ENCODE measurements around the gene IFNB1. TPM values are rescaled to one million over a fixed set of nuclear protein-coding genes. Genes with fewer than 3 reads are reported as not detected.

Gene IFNB1
- not detected in 2 replicates for total RNA-seq (2014; rRNA removed; shearing (Covaris generic))

DNA sequence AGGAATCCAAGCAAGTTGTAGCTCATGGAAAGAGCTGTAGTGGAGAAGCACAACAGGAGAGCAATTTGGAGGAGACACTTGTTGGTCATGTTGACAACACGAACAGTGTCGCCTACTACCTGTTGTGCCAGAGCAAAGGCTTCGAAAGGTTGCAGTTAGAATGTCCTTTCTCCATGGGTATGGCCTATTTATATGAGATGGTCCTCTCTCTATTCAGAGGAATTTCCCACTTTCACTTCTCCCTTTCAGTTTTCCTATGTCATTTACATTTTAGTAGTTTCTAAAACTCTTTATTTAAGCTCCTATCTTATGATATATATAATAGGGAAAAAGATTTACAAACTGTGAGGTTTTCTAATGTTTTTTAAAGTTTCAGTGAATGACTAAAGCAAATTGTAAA lies at the start of gene IFNB1:
IFNB1 (minus strand) TSS at position 162 of the 400 bp plus-strand sequence; CDS start at position 89, 73 bp downstream.
- DNase-seq (ENCODE audit: low spot score), result no peak

DNA sequence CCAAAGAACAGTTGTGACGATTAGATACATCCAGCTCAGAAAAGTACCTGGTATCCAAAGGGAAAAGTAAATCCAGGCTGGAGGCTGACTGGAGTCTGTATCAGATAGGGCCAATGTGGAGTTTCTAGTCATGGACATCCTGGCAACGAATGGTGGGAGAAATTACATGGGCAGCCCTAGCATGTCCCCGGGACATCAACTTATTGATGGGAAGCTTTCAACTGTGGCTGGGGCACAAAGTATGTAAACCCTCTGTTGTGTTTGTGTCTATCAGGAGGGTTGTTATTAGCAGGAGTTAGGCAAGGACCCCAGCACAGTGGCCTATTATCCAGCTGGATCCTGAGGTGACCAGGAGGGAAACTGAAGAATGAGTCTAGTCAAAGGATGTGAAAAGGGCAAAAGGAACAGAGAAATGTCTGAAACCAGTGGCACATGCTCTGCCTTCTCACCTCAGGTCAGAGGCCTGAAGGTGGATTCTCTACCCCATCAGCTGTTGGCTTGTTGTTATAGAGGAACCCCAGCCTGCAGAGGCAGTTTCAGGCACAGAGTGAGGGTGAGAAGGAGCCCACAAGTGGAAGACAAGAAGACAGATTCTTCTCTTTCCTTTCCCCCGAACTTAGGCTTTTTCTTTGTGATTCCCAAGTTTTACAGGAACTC lies 44.0 kb upstream of the IFNB1 start:
- DNase-seq (ENCODE audit: low spot score), result no peak

DNA sequence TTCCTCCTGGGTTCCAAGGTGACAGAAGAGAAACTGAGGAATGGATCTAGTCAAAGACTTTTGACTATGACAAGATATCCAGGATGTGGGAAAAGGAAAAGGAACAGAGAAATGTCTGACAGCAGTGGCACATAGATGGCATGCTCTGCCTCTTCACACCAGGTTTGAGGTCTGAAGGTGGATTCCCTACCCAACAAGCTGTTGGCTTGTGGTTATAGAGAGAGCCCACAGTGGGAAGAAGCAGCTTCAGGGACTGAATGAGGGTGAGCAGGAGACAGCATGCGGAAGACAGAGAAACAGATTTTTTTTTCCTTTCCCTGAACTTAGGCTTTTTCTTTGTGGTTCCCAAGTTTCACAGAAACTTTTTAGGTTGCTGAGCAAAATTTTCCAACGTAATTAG lies 43.3 kb upstream of the IFNB1 start:
- no peak for DNase-seq (ENCODE audit: low spot score)

DNA sequence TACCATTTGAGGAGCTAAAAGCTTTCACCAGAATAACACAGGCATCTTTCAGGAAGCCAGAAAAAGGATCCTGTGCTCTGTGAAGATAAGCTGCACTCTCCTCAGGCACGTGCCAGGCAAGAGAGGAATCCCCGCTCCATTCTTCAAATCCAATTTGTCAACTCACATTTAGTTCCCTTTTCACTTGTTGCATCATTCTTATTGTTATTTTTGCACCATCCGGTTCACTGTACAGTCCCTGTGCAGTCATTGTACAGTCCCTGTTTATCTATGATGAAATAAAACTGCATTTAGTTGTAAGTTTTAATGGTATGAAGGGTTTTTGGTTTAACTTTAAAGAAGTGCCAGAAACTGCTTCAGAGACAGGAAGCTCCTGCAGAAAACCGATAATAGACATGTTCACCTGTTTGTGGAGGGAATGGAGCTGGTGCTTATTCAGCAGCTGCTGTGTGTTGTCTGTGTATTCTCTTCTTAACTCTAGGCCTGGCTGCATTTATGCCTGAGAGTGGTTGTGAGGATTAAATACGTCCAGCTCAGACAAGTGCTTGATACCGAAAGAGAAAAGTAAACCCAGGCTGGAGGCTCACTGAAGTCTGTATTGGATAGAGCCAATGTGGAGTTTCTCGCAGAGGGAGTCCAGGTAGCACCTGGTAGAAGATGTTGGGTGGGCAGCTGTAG lies 41.5 kb upstream of the IFNB1 start:
- DNase-seq (ENCODE audit: low spot score), result no peak

DNA sequence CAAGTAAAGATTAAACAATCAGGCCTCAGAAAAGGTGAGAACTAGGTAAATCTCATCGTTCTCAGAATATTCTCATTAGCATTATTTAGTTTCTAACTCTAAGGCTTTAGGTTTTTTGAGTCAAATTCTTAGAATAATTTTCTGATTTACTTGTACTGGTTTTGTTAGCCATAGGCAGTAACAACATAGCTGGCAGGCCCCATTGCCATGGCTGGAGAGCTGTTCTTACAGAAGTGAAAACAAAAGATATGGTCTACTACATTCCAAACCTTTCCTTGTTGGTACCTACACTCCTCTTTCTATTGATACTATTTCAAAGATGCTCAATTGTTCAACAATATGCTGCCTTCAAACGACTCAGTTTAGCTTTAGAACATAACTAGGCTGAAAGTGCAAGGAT lies 36.6 kb upstream of the IFNB1 start:
- no peak for DNase-seq (ENCODE audit: low spot score)

DNA sequence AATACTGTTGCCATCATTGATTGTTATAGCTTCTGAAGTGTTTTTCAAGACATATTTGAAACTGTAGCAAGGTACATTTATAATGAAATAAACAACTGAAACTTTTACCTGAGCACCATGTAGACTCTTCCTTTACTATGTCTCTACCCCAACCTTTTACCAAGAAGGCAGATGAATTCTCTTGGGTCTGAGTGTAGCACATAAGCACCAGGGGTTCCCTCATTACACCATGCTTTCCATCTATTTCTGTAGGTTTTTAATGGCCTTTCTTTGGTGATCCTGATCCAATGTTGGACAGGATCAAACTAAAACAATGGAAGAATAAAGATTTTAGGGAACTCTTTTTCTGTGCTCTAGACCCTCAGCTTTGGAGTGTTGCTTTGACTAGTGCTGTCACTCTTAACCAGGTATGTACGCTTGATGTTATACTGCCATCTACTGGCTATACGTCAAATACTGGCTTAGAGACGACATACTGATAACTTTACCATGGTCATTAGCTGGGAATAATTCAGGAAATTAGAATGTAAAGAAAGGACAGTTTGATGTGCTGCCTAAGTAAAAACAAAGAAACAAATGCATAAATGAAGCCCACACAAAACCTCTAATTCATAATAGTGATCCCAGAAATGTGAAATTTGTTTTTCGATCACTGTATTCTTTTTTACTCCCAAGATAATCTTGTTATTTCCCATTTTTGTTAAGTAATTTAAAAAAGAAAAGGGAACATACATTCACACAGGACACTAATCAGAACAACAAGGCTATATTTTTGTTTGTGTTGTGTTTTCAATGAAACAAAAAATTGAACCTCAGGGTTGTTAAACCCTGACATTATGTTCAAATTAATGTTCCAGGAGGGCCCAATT lies 33.2 kb upstream of the IFNB1 start:
- DNase-seq (ENCODE audit: low spot score), result peak; percentile 84

DNA sequence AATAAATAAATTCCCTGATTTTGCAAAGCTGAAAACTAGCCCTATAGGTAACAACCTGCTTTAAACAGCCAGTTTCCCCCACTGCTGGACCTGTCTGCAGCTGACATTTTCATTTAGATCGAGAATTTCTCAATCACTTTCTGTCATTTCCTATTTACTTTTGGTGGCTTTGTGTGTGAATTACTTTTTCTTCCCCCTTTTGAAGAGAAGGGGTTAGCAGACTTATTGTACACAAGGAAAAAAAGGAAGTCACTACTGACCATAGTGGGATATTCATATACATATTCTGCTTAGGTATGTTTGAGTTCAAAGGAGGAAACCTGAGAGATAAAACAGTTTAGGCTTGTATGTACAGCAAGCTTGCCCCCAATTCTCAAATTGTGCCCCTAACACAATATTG lies 27.0 kb upstream of the IFNB1 start:
- no peak for DNase-seq (ENCODE audit: low spot score)

DNA sequence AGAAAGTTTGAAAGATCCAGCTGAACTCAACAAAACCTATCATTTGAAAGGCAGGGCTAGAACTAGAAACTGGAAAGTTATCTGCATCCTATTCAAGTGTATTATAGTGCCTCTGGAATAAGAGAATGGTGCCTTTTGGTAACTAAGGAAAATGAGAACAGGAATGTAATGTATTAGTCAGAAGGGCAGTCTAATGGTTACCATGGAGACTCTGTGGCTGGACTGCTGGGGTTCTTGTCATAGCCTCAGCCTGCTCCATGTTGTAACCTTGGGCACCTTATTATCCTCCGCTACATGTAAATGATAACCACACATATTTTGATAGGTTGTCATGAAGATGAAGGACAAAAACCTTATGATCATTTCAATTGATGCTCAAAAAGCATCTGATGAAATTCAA lies 24.6 kb upstream of the IFNB1 start:
- DNase-seq (ENCODE audit: low spot score), result no peak

DNA sequence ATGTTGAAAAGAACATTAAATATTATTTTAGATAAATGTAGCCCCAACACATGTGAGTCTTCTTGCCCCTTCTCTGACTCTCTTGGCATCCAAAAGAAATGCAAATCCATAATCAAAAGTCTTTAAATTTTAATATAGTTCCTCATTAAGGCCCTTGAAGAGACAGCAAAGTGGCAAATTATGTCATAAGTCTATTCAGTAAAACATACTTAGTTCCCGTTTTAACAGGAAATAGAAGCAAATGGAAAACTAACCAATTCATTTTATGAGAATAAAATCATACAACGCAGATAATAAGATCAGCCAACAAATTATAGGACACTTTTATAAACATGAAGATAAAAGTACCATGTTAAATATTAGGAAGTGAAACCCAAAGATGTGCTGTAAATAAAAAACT lies 20.1 kb upstream of the IFNB1 start:
- no peak for DNase-seq (ENCODE audit: low spot score)

DNA sequence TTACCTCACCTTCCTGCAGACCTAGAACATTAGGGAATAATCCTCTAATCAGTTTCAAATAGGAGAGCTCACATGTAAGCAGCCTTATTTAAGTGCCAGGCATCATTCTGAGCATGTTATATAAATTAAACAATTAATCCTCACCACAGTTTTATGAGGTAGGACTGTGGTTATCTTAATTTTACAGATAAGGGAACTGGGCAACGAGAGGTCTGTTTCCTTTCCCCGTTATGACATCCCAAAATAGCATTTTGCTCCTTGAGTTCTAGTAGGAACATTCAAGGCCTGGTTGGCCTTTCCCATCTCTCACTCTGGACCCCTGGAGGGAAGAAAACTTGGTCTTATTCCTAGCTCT lies 19.1 kb upstream of the IFNB1 start:
- DNase-seq (ENCODE audit: low spot score), result no peak

DNA sequence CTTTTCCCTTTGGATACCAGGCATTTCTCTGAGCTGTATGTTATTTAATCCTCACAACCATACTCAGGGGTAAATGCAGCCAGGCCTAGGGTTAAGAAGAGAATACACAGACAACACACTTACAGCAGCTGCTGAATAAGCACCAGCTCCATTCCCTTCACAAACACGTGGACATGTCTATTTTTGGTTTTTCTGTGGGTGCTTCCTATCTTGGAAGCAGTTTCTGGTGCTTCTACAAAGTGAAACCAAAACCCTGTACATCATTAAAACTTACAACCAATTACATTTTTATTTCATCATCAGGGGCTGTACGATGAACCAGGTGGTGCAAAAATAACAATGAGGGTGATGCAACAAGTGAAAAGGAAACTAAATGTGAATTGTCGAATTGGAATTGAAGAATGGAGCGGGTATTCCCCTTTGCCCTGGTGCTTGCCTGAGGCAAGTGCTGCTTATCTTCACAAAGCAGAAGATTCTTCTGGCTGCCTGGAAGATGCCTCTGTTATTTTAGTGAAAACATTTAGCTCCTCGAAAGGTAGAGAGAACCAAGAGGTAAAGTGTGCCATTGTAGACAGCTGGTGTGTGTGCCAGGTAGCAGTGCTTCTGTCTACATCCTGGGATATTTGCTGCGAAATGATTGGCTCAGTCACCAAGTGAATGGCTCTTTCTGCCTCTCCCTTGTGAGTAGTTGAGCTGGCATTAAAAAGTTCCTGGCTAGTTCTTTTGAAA lies 18.6 kb upstream of the IFNB1 start:
- DNase-seq (ENCODE audit: low spot score), result peak; percentile 44

DNA sequence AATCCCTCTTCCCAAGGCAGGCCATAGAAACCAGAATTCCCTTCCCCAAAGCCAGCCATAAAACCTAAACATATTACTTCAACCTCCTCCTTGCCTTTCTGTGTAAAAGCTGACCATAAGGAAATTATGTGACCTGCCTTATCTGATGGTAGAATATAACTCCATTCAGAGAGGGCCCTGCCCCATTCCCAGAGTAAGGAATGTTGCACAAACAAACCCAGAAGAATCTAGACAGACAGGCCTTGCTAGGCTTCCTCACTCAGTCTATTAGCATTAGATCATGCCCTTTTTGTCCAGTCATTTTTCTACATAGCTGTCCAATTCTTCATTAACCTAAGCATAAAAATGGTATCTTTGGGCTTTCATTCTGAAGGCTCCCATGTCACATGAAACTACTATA lies 17.8 kb upstream of the IFNB1 start:
- peak; percentile 43 for DNase-seq (ENCODE audit: low spot score)

DNA sequence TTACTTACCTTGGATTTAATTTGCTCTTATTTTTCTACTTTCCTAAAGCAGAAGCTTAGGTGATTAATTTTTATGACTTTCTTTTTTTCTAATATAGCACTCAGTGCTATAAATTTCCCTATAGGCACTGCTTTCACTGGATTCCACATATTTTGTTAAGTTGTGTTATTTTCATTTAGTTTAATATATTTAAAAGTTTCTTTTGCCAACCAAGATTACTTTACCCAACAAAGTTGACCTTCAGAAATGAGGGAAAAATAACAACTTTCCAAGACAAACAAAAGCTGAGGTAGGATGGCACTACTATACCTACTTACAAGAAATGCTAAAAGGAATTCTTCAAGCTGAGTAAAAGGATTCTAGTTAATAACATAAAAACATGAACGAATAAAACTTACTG lies 8.8 kb upstream of the IFNB1 start:
- no peak for DNase-seq (ENCODE audit: low spot score)

DNA sequence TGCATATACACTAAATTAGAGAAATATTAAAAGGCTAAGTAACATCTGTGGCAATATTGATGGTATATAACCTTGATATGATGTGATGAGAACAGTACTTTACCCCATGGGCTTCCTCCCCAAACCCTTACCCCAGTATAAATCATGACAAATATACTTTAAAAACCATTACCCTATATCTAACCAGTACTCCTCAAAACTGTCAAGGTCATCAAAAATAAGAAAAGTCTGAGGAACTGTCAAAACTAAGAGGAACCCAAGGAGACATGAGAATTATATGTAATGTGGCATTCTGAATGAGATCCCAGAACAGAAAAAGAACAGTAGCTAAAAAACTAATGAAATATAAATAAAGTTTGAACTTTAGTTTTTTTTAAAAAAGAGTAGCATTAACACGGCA lies 7.3 kb upstream of the IFNB1 start:
- DNase-seq (ENCODE audit: low spot score), result no peak

DNA sequence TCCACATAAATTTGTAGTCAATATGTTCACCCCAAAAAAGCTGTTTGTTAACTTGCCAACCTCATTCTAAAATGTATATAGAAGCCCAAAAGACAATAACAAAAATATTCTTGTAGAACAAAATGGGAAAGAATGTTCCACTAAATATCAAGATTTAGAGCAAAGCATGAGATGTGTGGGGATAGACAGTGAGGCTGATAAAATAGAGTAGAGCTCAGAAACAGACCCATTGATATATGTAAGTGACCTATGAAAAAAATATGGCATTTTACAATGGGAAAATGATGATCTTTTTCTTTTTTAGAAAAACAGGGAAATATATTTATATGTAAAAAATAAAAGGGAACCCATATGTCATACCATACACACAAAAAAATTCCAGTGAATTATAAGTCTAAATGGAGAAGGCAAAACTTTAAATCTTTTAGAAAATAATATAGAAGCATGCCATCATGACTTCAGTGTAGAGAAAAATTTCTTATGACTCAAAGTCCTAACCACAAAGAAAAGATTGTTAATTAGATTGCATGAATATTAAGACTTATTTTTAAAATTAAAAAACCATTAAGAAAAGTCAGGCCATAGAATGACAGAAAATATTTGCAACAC lies 6.6 kb upstream of the IFNB1 start:
- no peak for DNase-seq (ENCODE audit: low spot score)

DNA sequence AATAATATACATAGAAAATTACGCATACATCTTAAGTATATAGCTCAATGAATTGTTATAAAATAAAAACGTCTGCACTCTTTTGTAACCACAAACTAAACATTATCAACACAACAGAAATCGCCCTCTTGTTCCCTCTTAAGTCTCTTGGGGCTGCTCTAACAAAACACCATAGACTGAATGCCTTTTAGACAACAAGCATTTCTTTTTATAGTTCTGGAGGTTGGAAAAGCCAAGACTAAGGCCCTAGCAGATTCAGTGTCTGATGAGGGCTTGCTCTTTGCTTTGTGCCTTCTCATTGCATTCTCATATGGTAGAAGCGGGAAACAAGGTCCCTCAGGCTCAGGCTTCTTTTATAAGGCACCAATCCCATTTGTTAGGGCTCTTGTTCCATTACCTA lies 4.9 kb upstream of the IFNB1 start:
- no peak for DNase-seq (ENCODE audit: low spot score)

DNA sequence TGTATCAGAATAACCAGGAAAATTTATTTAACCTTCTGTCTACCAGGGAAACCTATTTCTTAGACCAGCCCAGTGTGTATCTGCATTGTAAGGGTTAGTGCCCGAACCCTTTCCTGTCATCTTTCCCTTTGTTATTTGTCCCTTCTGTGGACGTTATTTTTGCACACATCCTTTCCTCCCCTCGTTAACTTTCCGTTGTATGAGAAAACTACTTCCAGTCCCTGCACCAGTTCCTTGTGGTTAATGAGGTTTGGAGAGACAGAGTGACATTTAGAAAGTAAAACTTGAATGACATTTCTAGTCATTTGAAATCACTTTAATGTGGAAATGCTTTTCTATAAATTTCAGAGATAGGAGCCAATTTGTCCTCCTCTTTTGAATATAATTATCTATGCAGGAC lies 4.3 kb upstream of the IFNB1 start:
- DNase-seq (ENCODE audit: low spot score), result no peak

DNA sequence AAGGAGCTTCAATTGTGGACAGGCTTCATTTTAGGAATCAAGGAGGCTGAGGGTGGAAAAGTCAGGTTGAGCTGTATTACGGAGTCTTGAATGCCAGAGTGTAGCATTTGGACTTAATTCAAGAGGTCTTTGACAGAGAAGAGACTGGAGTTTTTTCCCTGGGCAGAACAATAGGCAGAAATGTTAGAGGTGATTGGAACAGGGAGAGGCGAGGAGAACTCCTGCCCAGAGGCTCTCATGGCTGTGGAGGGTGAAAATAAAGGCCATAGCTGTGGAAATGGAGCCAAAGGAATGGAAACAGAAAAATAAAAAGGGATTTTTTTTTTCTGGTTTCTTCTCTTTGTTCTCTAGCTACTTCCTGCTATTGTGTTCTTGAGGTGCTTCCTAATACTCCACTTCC lies 3.7 kb upstream of the IFNB1 start:
- DNase-seq (ENCODE audit: low spot score), result no peak

DNA sequence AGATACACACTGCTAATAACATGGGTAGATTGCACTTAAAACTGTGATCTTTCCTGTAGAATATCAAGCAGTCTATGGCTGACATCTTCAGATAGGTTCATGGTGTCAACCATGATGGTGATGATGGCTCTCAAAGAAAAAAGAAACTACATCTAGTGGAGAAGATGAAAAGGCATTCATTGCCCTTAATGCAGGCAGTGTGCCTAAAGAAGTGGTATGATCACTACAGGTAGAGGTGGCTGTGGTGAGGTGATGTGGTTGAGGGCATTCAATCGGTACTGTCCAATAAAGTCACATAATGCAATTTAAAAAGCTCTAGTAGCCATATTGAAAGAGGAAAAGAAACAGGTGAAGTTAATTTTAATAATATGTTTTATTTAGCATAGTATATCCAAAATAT lies 3.1 kb upstream of the IFNB1 start:
- no peak for DNase-seq (ENCODE audit: low spot score)

DNA sequence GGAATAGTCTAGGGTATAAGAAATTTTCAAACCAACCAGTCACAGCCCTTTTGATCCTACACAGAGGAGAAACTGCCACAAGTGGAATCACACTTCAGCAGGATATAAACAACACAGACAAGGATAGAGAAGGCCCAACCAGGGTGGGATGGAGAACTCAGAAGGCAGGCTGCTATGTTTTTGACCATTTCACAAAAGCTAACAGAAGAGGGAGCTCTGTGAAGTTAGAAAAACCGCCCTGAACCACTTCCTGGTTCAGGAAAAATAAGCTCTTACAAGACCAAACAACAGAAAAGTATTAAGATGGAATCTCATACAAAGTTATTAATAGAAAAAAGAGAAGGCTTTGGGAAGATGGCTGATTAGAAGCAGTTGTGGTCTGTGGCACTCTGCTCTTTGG lies 960 bp upstream of the IFNB1 start:
- DNase-seq (ENCODE audit: low spot score), result peak; percentile 30

DNA sequence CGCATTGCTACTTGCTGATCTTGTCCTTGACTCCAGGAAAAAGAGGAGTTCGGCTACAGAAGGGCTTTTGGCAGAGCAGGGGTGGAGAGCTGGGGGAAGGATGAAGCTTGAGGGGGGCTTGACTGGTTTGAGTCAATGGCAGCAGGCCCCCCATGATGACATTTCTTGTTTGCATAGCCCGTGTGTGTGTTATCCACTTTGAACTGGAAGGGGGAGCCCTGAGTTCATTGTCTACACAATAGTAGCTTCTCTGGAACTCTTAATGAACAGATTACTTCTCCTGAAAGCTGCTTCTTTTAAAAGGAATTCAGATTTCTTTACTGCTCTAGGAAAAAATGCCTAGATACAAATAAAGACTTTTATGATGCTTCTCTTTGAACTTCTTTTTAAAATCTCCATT lies 2.3 kb downstream of the IFNB1 start:
- no peak for DNase-seq (ENCODE audit: low spot score)

DNA sequence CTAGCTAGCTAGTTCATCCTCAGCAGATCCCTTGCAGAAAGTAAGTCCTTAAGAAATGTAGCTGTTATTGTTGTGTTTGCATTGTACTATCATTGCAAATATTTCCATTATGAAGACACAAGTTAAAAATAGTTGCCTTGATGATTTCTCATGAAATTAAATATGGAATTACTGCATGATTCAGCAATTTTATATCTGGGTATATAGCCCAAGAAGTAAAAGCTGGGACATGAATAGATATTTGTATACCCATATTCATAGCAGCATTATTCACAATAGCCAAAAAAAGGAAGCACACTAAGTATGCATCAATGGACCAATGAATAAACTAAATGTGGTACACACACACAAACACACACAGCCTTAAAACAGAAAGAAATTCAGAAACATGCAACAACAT lies 6.8 kb downstream of the IFNB1 start:
- no peak for DNase-seq (ENCODE audit: low spot score)
